ENCODE data around the gene TRPC4.

Gene TRPC4

GRCh38 chr13:37701972-37702371, 167.6 kb downstream of the TRPC4 start:
- no peak for DNase-seq (ENCODE audit: low spot score)
- no peak for TF ChIP-seq CTCF (IDR thresholded peaks at IDR 0.05; ENCODE audit: extremely low read depth, insufficient read depth, missing control alignments)
- in situ Hi-C loops (cut with MboI; ENCODE audit: low pct_unique_long_range_greater_than_20kb, low sequenced_read_pairs, unreplicated experiment) = no loop called here

- in situ Hi-C loops (cut with MboI; ENCODE audit: low pct_unique_long_range_greater_than_20kb, low sequenced_read_pairs, unreplicated experiment) = no loop called here
- no peak for TF ChIP-seq CTCF (IDR thresholded peaks at IDR 0.05; ENCODE audit: extremely low read depth, insufficient read depth, missing control alignments)
- no peak for DNase-seq (ENCODE audit: low spot score)
These were observed 168.3 kb downstream of the TRPC4 start for GRCh38 chr13:37701306-37701705.

- no peak for TF ChIP-seq CTCF (IDR thresholded peaks at IDR 0.05; ENCODE audit: extremely low read depth, insufficient read depth, missing control alignments)
- in situ Hi-C loops (cut with MboI; ENCODE audit: low pct_unique_long_range_greater_than_20kb, low sequenced_read_pairs, unreplicated experiment) = no loop called here
- DNase-seq (ENCODE audit: low spot score) = no peak
These were observed 168.7 kb downstream of the TRPC4 start for GRCh38 chr13:37700887-37701286.

- in situ Hi-C loops (cut with MboI; ENCODE audit: low pct_unique_long_range_greater_than_20kb, low sequenced_read_pairs, unreplicated experiment) = no loop called here
- no peak for TF ChIP-seq CTCF (IDR thresholded peaks at IDR 0.05; ENCODE audit: extremely low read depth, insufficient read depth, missing control alignments)
- no peak for DNase-seq (ENCODE audit: low spot score)
These were observed 174.4 kb downstream of the TRPC4 start for GRCh38 chr13:37695200-37695599.

- TF ChIP-seq CTCF (IDR thresholded peaks at IDR 0.05; ENCODE audit: extremely low read depth, insufficient read depth, missing control alignments) = no peak
- DNase-seq (ENCODE audit: low spot score) = no peak
- in situ Hi-C loops (cut with MboI; ENCODE audit: low pct_unique_long_range_greater_than_20kb, low sequenced_read_pairs, unreplicated experiment) = no loop called here
These were observed 179.2 kb downstream of the TRPC4 start for GRCh38 chr13:37690361-37690760.

GRCh38 chr13:37686501-37686900, 183.1 kb downstream of the TRPC4 start:
- DNase-seq (ENCODE audit: low spot score) = no peak
- in situ Hi-C loops (cut with MboI; ENCODE audit: low pct_unique_long_range_greater_than_20kb, low sequenced_read_pairs, unreplicated experiment) = no loop called here
- TF ChIP-seq CTCF (IDR thresholded peaks at IDR 0.05; ENCODE audit: extremely low read depth, insufficient read depth, missing control alignments) = no peak

- in situ Hi-C loops (cut with MboI; ENCODE audit: low pct_unique_long_range_greater_than_20kb, low sequenced_read_pairs, unreplicated experiment) = no loop called here
- DNase-seq (ENCODE audit: low spot score) = no peak
- TF ChIP-seq CTCF (IDR thresholded peaks at IDR 0.05; ENCODE audit: extremely low read depth, insufficient read depth, missing control alignments) = no peak
These were observed 184.4 kb downstream of the TRPC4 start for GRCh38 chr13:37685206-37685605.
